Measurements from ENCODE around the gene CCDC9B. TPM values are rescaled to one million over a fixed set of nuclear protein-coding genes. Genes with fewer than 3 reads are reported as not detected.
A peak's percentile ranks its signal among the peaks of the same experiment; 100 is the strongest.

The CCDC9B gene
- total RNA-seq, 1 experiment from 2014 or later: 56.1 TPM

GRCh38 chr15:40313531-40314398 is 27.0 kb downstream of the CCDC9B start:
- TF ChIP-seq EZH2phosphoT487 (IDR thresholded peaks at IDR 0.05; ENCODE audit: borderline replicate concordance, low read length): no peak
- no peak for TF ChIP-seq CTCF (conservative IDR thresholded peaks at IDR 0.05; ENCODE audit: low read depth, low read length)
- no peak for TF ChIP-seq EZH2 (IDR thresholded peaks at IDR 0.05; ENCODE audit: low read length, unreplicated experiment)
- ChIA-PET CTCF (interaction anchor here (0.8 kb wide), 1 partner anchor 35 kb away, joined by 4 read pairs; no protein-coding TSS in a partner anchor), POLR2A (ENCODE audit: unreplicated experiment) (interaction anchor here (0.6 kb wide), 1 partner anchor 97 kb away, joined by 3 read pairs; no protein-coding TSS in a partner anchor)
- Histone ChIP-seq H3K27me3 (ENCODE audit: low read length) (no peaks in the 10 kb centered on the region), H3K4me2 (ENCODE audit: low read length) (peak overlapping the region; percentile 17; the same call in 1 of the 2 replicates), H3F3A (ENCODE audit: low read length, unreplicated experiment) (no peaks in the 10 kb centered on the region), H3K9me2 (replicated peaks; ENCODE audit: low read length) (no peaks in the 10 kb centered on the region), H4K20me1 (ENCODE audit: low read length) (no peaks in the 10 kb centered on the region), H3K9ac (ENCODE audit: low read length) (no peak overlapping the region), H3K4me1 (ENCODE audit: insufficient read depth, low read length) (peaks cover 7% of the 10 kb centered on the region; the same call in 1 of the 2 replicates), H3K79me2 (ENCODE audit: low read length) (no peaks in the 10 kb centered on the region), H3K36me3 (ENCODE audit: low read depth, low read length) (no peaks in the 10 kb centered on the region), H3K27ac (ENCODE audit: low read length) (no peak overlapping the region), H3K9me3 (ENCODE audit: low read length) (no peaks in the 10 kb centered on the region), H2AFZ (ENCODE audit: low read length) (no peak overlapping the region), H3K4me3 (ENCODE audit: low read length) (no peak overlapping the region)
- ATAC-seq (peak; percentile 77), DNase-seq (peak; percentile 74)
- BruUV-seq (replicated peaks): no TSS peak
- intact Hi-C loops (cut with micrococcal nuclease): no loop called here

GRCh38 chr15:40312370-40313158 is 28.2 kb downstream of the CCDC9B start:
- TF ChIP-seq EZH2phosphoT487 (IDR thresholded peaks at IDR 0.05; ENCODE audit: borderline replicate concordance, low read length) (no peak), EZH2 (IDR thresholded peaks at IDR 0.05; ENCODE audit: low read length, unreplicated experiment) (no peak), CTCF (conservative IDR thresholded peaks at IDR 0.05; ENCODE audit: low read depth, low read length) (no peak)
- no peak overlapping the region for H3K4me2 ChIP-seq (ENCODE audit: low read length)
- H3K27ac ChIP-seq (ENCODE audit: low read length): no peak overlapping the region
- H3K4me3 ChIP-seq (ENCODE audit: low read length): no peak overlapping the region
- H3K9ac ChIP-seq (ENCODE audit: low read length): no peak overlapping the region
- POLR2A ChIA-PET (ENCODE audit: unreplicated experiment): no interaction called here
- ATAC-seq (no peak), DNase-seq (no peak)
- no peaks in the 10 kb centered on the region for H4K20me1 ChIP-seq (ENCODE audit: low read length)
- no peaks in the 10 kb centered on the region for H3K9me3 ChIP-seq (ENCODE audit: low read length)
- no peaks in the 10 kb centered on the region for H3F3A ChIP-seq (ENCODE audit: low read length, unreplicated experiment)
- CTCF ChIA-PET: no interaction called here
- no peaks in the 10 kb centered on the region for H3K79me2 ChIP-seq (ENCODE audit: low read length)
- no peaks in the 10 kb centered on the region for H3K36me3 ChIP-seq (ENCODE audit: low read depth, low read length)
- intact Hi-C loops (cut with micrococcal nuclease): no loop called here
- H3K27me3 ChIP-seq (ENCODE audit: low read length): no peaks in the 10 kb centered on the region
- no peak overlapping the region for H2AFZ ChIP-seq (ENCODE audit: low read length)
- BruUV-seq (replicated peaks): no TSS peak
- no peaks in the 10 kb centered on the region for H3K9me2 ChIP-seq (replicated peaks; ENCODE audit: low read length)
- peaks cover 7% of the 10 kb centered on the region; the same call in 1 of the 2 replicates for H3K4me1 ChIP-seq (ENCODE audit: insufficient read depth, low read length)
